ENCODE results near the gene NHSL1.

Gene NHSL1

GRCh38 chr6:138518054-138518453 is 18.8 kb upstream of the NHSL1 start:
- no peaks in the 10 kb centered on the region for H3K36me3 ChIP-seq (ENCODE audit: control insufficient read depth, insufficient read depth, low read length)
- H3K9ac ChIP-seq (ENCODE audit: low read length), result no peak overlapping the region
- no peaks in the 10 kb centered on the region for H3K4me1 ChIP-seq (ENCODE audit: control insufficient read depth, insufficient read depth, low read length)

DNA sequence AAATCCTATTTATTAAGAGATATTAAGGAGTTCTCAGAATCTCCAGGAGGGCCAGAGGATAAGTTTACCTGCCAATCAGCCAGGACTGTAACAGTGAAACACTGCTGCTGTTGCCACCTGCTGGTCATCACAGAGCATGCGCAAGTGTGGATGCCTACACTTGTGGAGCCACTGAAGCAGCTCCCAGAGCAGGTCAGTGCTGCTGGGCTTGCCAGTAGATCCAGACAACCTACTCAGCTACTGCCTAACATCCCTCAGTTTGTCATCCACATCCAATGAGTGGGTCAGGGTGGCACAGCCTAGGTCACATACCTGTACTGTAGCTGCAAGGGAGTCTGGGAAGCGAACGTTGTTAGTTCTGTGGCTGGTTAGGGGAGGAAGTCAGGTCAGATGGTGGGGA is 18.3 kb upstream of the NHSL1 start:
- Histone ChIP-seq H3K36me3 (ENCODE audit: control insufficient read depth, insufficient read depth, low read length) (no peaks in the 10 kb centered on the region), H3K4me1 (ENCODE audit: control insufficient read depth, insufficient read depth, low read length) (no peaks in the 10 kb centered on the region), H3K4me3 (ENCODE audit: low read length) (no peak overlapping the region), H3K9ac (ENCODE audit: low read length) (no peak overlapping the region), H3K27me3 (ENCODE audit: control insufficient read depth, insufficient read depth, low read length) (no peaks in the 10 kb centered on the region), H3K27ac (ENCODE audit: low read depth, low read length) (no peak overlapping the region)

More at GRCh38 chr6:138518054-138518453, 18.8 kb upstream of the NHSL1 start:
- Histone ChIP-seq H3K27ac (ENCODE audit: low read depth, low read length) (no peak overlapping the region), H3K27me3 (ENCODE audit: control insufficient read depth, insufficient read depth, low read length) (no peaks in the 10 kb centered on the region), H3K4me3 (ENCODE audit: low read length) (no peak overlapping the region)

- no peaks in the 10 kb centered on the region for H3K36me3 ChIP-seq (ENCODE audit: control insufficient read depth, insufficient read depth, low read length)
- no peak overlapping the region for H3K9ac ChIP-seq (ENCODE audit: low read length)
- H3K27me3 ChIP-seq (ENCODE audit: control insufficient read depth, insufficient read depth, low read length), result no peaks in the 10 kb centered on the region
- H3K4me1 ChIP-seq (ENCODE audit: control insufficient read depth, insufficient read depth, low read length), result no peaks in the 10 kb centered on the region
- no peak overlapping the region for H3K4me3 ChIP-seq (ENCODE audit: low read length)
- H3K27ac ChIP-seq (ENCODE audit: low read depth, low read length), result no peak overlapping the region
These were observed 16.5 kb upstream of the NHSL1 start for GRCh38 chr6:138515657-138516248.

DNA sequence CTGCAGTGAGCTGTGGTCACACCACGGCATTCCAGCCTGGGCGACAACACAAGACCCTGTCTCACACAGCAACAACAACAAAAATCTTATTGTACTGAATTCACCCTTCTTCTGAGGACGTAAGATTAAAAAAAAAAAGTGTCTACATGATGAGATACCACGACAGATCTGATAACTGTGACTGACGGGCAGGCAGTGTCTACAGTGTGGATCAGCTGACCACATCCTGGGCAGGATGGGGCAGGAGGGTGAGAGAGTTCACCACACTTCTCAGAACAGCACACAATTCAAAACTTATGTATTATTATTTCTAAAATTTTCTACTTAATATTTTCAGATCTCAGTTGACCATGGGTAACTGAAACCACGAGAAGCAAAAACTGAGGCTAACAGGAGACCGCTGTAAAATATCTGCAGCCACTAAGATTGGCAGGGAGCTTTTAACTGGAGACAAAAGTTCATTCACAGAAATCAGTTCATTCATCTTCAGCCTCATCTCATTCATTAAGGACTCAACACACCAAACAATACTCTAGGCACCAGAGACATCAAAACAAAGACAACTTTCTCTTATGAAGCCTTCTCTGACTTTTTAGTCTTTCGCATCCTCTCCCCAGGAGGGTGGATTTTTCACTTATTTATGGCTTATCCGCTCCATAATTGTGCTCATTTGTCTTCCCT is 15.7 kb upstream of the NHSL1 start:
- no peak overlapping the region for H3K4me3 ChIP-seq (ENCODE audit: low read length)
- H3K27me3 ChIP-seq (ENCODE audit: control insufficient read depth, insufficient read depth, low read length), result no peaks in the 10 kb centered on the region
- H3K9ac ChIP-seq (ENCODE audit: low read length), result no peak overlapping the region
- H3K27ac ChIP-seq (ENCODE audit: low read depth, low read length), result no peak overlapping the region
- H3K36me3 ChIP-seq (ENCODE audit: control insufficient read depth, insufficient read depth, low read length), result no peaks in the 10 kb centered on the region
- no peaks in the 10 kb centered on the region for H3K4me1 ChIP-seq (ENCODE audit: control insufficient read depth, insufficient read depth, low read length)

- no peak overlapping the region for H3K9ac ChIP-seq (ENCODE audit: low read length)
- no peaks in the 10 kb centered on the region for H3K27me3 ChIP-seq (ENCODE audit: control insufficient read depth, insufficient read depth, low read length)
- no peak overlapping the region for H3K27ac ChIP-seq (ENCODE audit: low read depth, low read length)
- H3K4me1 ChIP-seq (ENCODE audit: control insufficient read depth, insufficient read depth, low read length), result no peaks in the 10 kb centered on the region
- H3K4me3 ChIP-seq (ENCODE audit: low read length), result no peak overlapping the region
- H3K36me3 ChIP-seq (ENCODE audit: control insufficient read depth, insufficient read depth, low read length), result no peaks in the 10 kb centered on the region
These were observed 13.3 kb upstream of the NHSL1 start for GRCh38 chr6:138512609-138513008.

GRCh38 chr6:138510093-138510492 is 10.8 kb upstream of the NHSL1 start:
- H3K36me3 ChIP-seq (ENCODE audit: control insufficient read depth, insufficient read depth, low read length), result no peaks in the 10 kb centered on the region
- H3K4me1 ChIP-seq (ENCODE audit: control insufficient read depth, insufficient read depth, low read length), result no peaks in the 10 kb centered on the region
- H3K27ac ChIP-seq (ENCODE audit: low read depth, low read length), result no peak overlapping the region
- no peak overlapping the region for H3K4me3 ChIP-seq (ENCODE audit: low read length)
- H3K27me3 ChIP-seq (ENCODE audit: control insufficient read depth, insufficient read depth, low read length), result no peaks in the 10 kb centered on the region
- no peak overlapping the region for H3K9ac ChIP-seq (ENCODE audit: low read length)

GRCh38 chr6:138509371-138509770 is 10.1 kb upstream of the NHSL1 start:
- no peak overlapping the region for H3K4me3 ChIP-seq (ENCODE audit: low read length)
- H3K36me3 ChIP-seq (ENCODE audit: control insufficient read depth, insufficient read depth, low read length), result no peaks in the 10 kb centered on the region
- H3K9ac ChIP-seq (ENCODE audit: low read length), result no peak overlapping the region
- no peaks in the 10 kb centered on the region for H3K27me3 ChIP-seq (ENCODE audit: control insufficient read depth, insufficient read depth, low read length)
- no peak overlapping the region for H3K27ac ChIP-seq (ENCODE audit: low read depth, low read length)
- H3K4me1 ChIP-seq (ENCODE audit: control insufficient read depth, insufficient read depth, low read length), result no peaks in the 10 kb centered on the region

GRCh38 chr6:138508676-138508988 is 9.3 kb upstream of the NHSL1 start:
- H3K36me3 ChIP-seq (ENCODE audit: control insufficient read depth, insufficient read depth, low read length), result no peaks in the 10 kb centered on the region
- H3K9ac ChIP-seq (ENCODE audit: low read length), result no peak overlapping the region
- H3K27me3 ChIP-seq (ENCODE audit: control insufficient read depth, insufficient read depth, low read length), result no peaks in the 10 kb centered on the region
- no peak overlapping the region for H3K4me3 ChIP-seq (ENCODE audit: low read length)
- H3K4me1 ChIP-seq (ENCODE audit: control insufficient read depth, insufficient read depth, low read length), result no peaks in the 10 kb centered on the region
- no peak overlapping the region for H3K27ac ChIP-seq (ENCODE audit: low read depth, low read length)

- no peaks in the 10 kb centered on the region for H3K4me1 ChIP-seq (ENCODE audit: control insufficient read depth, insufficient read depth, low read length)
- no peak overlapping the region for H3K4me3 ChIP-seq (ENCODE audit: low read length)
- H3K36me3 ChIP-seq (ENCODE audit: control insufficient read depth, insufficient read depth, low read length), result no peaks in the 10 kb centered on the region
- no peak overlapping the region for H3K27ac ChIP-seq (ENCODE audit: low read depth, low read length)
- H3K9ac ChIP-seq (ENCODE audit: low read length), result no peak overlapping the region
- no peaks in the 10 kb centered on the region for H3K27me3 ChIP-seq (ENCODE audit: control insufficient read depth, insufficient read depth, low read length)
These were observed 8.8 kb upstream of the NHSL1 start for GRCh38 chr6:138507977-138508675.

GRCh38 chr6:138504764-138505689 is 5.7 kb upstream of the NHSL1 start:
- Histone ChIP-seq H3K4me1 (ENCODE audit: control insufficient read depth, insufficient read depth, low read length) (no peaks in the 10 kb centered on the region), H3K4me3 (ENCODE audit: low read length) (no peak overlapping the region), H3K36me3 (ENCODE audit: control insufficient read depth, insufficient read depth, low read length) (no peaks in the 10 kb centered on the region), H3K27me3 (ENCODE audit: control insufficient read depth, insufficient read depth, low read length) (no peaks in the 10 kb centered on the region), H3K9ac (ENCODE audit: low read length) (no peak overlapping the region), H3K27ac (ENCODE audit: low read depth, low read length) (no peak overlapping the region)

DNA sequence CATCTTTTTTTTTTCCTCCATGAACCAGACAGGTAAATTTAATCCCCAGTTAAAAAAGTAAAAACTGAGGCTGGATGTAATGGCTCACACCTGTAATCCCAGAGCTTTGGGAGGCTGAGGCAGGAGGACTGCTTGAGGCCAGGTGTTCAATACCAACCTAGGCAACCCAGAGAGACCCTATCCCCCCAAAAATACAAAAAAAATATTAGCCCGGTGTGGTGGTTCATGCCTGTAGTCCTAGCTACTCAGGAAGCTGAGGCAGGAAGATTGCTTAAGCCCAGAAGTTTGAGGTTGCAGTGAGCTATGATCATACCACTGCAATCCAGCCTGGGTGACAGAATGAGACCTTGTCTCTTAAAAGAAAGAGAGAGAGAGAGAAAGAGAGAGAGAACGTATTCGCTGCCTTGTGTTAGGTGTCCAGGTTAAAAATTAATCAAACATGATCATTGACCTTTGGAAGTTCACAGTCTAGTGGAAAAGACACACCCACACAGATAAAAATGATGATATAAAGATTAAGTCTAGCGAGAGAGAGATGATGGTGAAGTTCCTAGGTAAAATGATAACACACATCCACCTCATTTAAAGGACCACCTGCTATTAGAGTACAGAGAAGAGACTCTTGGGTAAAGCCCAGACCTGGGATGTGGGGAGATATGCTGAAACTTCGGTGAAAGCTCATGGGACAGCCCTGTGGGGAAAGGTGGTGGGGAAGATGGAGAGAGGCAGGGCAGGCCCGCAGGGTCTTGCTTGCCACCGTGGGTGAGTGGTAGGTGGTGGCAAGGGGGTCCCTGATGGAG is 4.8 kb upstream of the NHSL1 start:
- Histone ChIP-seq H3K4me3 (ENCODE audit: low read length) (peak overlapping the region; percentile 45), H3K27me3 (ENCODE audit: control insufficient read depth, insufficient read depth, low read length) (no peaks in the 10 kb centered on the region), H3K4me1 (ENCODE audit: control insufficient read depth, insufficient read depth, low read length) (no peaks in the 10 kb centered on the region), H3K9ac (ENCODE audit: low read length) (no peak overlapping the region), H3K27ac (ENCODE audit: low read depth, low read length) (no peak overlapping the region), H3K36me3 (ENCODE audit: control insufficient read depth, insufficient read depth, low read length) (no peaks in the 10 kb centered on the region)

DNA sequence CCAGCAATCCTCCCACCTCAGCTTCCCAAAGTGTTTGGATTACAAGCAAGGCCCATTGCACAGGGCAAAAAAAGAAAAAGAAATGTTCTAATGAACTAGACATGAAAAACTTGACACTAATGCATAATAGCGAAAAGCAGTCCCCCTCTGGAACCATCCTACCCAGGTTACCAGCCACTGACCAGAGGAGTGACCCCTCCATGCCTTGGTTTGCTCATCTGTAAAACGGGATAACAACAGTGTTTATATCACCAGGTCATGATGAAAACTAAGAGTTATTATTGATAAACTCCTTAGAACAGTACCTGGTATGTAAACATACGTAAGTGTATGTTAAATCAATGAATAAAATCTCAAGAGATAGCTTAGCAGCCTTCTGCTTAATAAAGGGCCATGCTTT is 3.3 kb upstream of the NHSL1 start:
- H3K4me1 ChIP-seq (ENCODE audit: control insufficient read depth, insufficient read depth, low read length), result no peaks in the 10 kb centered on the region
- no peak overlapping the region for H3K4me3 ChIP-seq (ENCODE audit: low read length)
- H3K9ac ChIP-seq (ENCODE audit: low read length), result no peak overlapping the region
- no peak overlapping the region for H3K27ac ChIP-seq (ENCODE audit: low read depth, low read length)
- H3K27me3 ChIP-seq (ENCODE audit: control insufficient read depth, insufficient read depth, low read length), result no peaks in the 10 kb centered on the region
- no peaks in the 10 kb centered on the region for H3K36me3 ChIP-seq (ENCODE audit: control insufficient read depth, insufficient read depth, low read length)
